HEK293T (cell line): ENCODE measurements around the gene METTL26.

Experiments used
- ARNT ChIP-seq: fragments of 450-650 bp; IDR thresholded peaks from 2 replicates; pipeline ENCODE4 v1.6.1; 2017; ENCODE audit warnings: mild to moderate bottlenecking
- BHLHE40 ChIP-seq: fragments of 450-650 bp; IDR thresholded peaks from 2 replicates; pipeline ENCODE4 v1.6.1; 2016; ENCODE audit warnings: mild to moderate bottlenecking, moderate library complexity, borderline replicate concordance
- FOXA1 ChIP-seq: fragments of 450-650 bp; IDR thresholded peaks from 2 replicates; pipeline ENCODE4 v1.6.1; 2016; ENCODE audit warnings: mild to moderate bottlenecking
- L3MBTL2 ChIP-seq: fragments of 450-650 bp; conservative IDR thresholded peaks from 2 replicates; pipeline ENCODE4 v1.6.1; 2016; ENCODE audit warnings: mild to moderate bottlenecking
- PKNOX1 ChIP-seq: fragments of 450-650 bp; IDR thresholded peaks from 2 replicates; pipeline ENCODE4 v1.6.1; 2016

DNA sequence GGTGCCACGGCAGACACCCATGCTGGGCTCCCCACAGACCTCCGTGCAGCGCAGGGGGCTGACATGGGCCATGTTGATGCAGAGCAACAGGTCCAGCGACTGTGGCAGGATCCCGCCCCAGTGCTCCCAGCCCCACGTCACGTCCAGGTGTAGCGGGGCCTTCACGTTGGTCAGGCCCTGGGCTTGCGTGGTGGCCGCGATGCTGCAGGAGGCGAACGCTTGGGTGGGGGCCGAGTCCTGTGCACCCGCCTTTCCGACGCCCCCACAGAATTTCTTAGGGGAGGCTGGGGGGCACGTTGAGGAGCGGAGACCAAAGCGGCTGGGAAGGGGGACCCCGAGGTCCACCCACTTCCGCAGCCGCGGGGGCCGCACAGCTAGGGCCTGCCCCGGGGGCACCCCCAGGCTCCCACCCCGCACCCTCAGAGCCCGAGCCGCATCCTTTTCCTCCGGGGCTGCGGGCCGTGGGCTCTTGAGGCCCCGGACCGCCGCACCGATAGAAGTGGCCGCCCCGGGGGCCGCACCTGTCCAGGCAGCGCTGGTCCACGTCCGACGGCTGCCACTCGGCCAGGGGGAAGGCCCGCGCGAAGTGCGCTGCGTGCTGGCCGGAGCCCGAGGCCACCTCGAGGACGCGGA lies 416 bp downstream of the METTL26 start:
- no peak for TF ChIP-seq BHLHE40
- no peak for TF ChIP-seq ARNT
- TF ChIP-seq L3MBTL2, result peak; percentile 58
- no peak for TF ChIP-seq PKNOX1
- no peak for TF ChIP-seq FOXA1
